ENCODE measurements around the gene SWAP70.

SWAP70 gene

DNA sequence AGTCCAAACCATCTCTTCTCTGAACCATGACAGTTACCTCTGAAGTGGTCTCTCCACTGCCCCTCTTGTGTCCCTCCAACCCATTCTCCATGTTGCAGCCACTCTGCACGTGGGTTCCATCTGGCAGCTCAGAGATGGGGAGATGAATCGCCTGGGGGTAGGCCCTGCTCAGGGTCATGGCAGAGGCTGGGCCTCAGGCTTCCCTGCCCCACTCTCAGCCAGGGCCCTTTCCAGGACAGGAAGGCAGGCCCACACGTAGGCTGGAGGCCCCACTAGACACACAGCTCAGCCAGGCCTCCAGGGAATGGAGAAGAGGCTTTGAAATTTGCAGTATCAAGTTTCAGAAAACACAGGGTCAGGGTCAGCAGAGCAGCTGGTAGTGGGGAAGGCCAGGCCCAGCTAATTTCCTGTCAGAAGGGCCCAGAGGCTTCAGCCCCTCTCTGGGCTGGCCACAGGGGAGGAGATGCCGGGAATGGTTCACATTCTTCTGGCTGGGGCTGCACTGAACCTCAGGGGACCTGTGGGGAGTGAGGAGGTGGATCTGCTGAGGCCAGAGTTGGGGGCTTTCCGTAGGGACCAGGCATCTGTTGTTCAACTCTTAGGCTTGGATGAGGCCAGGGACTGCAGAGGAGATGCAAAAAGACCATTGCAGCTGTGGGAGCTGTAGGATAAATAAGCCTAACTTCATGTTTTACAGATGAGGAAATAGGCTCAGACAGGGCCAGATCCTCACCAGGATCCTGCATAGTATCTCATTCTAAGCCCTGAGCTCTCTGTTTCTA is 101.6 kb downstream of the SWAP70 start:
- H3K27ac ChIP-seq (ENCODE audit: low read length): peak overlapping the region; percentile 43
- H3K9me3 ChIP-seq (ENCODE audit: control insufficient read depth in 1 of 2, low read length in 2 of 2): no peaks in the 10 kb centered on the region
- peaks cover 4 to 13% of the 10 kb centered on the region in 2 donors for H3K4me1 ChIP-seq (ENCODE audit: control insufficient read depth in 1 of 2, insufficient read depth in 2 of 2, low read length in 2 of 2)
- H3K27me3 ChIP-seq (ENCODE audit: low read depth, low read length): no peaks in the 10 kb centered on the region
- no peaks in the 10 kb centered on the region for H3K36me3 ChIP-seq (ENCODE audit: control insufficient read depth in 1 of 2, insufficient read depth in 2 of 2, low read length in 2 of 2)
- H3K4me3 ChIP-seq (ENCODE audit: low read depth in 1 of 2, low read length in 2 of 2): no peak overlapping the region

DNA sequence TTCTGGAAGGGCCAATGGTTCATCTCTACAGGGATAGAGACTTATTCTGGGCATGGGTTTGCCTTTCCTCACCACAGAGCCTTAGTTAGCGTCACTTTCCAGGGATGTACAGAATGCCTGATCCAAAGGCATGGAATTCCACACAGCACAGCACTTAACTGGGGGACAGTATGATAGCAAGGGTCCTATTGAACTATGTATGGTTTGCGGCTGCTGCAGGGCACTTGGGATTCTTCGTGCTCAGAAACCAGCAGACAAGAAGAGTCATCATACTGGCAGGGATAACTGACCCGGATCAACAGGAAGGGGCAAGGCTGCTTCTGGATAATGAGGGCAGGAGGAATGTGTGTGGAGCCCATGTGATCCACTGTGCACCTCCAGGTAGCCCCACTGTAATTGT is 105.7 kb downstream of the SWAP70 start:
- Histone ChIP-seq H3K9me3 (ENCODE audit: control insufficient read depth in 1 of 2, low read length in 2 of 2) (no peaks in the 10 kb centered on the region), H3K4me3 (ENCODE audit: low read depth in 1 of 2, low read length in 2 of 2) (no peak overlapping the region), H3K27ac (ENCODE audit: low read length) (no peak overlapping the region), H3K27me3 (ENCODE audit: low read depth, low read length) (no peaks in the 10 kb centered on the region), H3K36me3 (ENCODE audit: control insufficient read depth in 1 of 2, insufficient read depth in 2 of 2, low read length in 2 of 2) (no peaks in the 10 kb centered on the region), H3K4me1 (ENCODE audit: control insufficient read depth in 1 of 2, insufficient read depth in 2 of 2, low read length in 2 of 2) (peaks cover 4 to 9% of the 10 kb centered on the region in 2 donors)

- H3K4me1 ChIP-seq (ENCODE audit: control insufficient read depth in 1 of 2, insufficient read depth in 2 of 2, low read length in 2 of 2): peaks cover 0 to 10% of the 10 kb centered on the region in 2 donors
- no peaks in the 10 kb centered on the region for H3K27me3 ChIP-seq (ENCODE audit: low read depth, low read length)
- no peak overlapping the region for H3K4me3 ChIP-seq (ENCODE audit: low read depth in 1 of 2, low read length in 2 of 2)
- H3K27ac ChIP-seq (ENCODE audit: low read length): no peak overlapping the region
- no peaks in the 10 kb centered on the region for H3K9me3 ChIP-seq (ENCODE audit: control insufficient read depth in 1 of 2, low read length in 2 of 2)
- H3K36me3 ChIP-seq (ENCODE audit: control insufficient read depth in 1 of 2, insufficient read depth in 2 of 2, low read length in 2 of 2): no peaks in the 10 kb centered on the region
These were observed 107.2 kb downstream of the SWAP70 start for GRCh38 chr11:9771071-9771511.

- Histone ChIP-seq H3K9me3 (ENCODE audit: control insufficient read depth in 1 of 2, low read length in 2 of 2) (no peaks in the 10 kb centered on the region), H3K27me3 (ENCODE audit: low read depth, low read length) (no peaks in the 10 kb centered on the region), H3K4me3 (ENCODE audit: low read depth in 1 of 2, low read length in 2 of 2) (no peak overlapping the region), H3K27ac (ENCODE audit: low read length) (no peak overlapping the region), H3K36me3 (ENCODE audit: control insufficient read depth in 1 of 2, insufficient read depth in 2 of 2, low read length in 2 of 2) (no peaks in the 10 kb centered on the region), H3K4me1 (ENCODE audit: control insufficient read depth in 1 of 2, insufficient read depth in 2 of 2, low read length in 2 of 2) (peaks cover 0 to 10% of the 10 kb centered on the region in 2 donors)
These were observed 108.3 kb downstream of the SWAP70 start for GRCh38 chr11:9772218-9772617.

DNA sequence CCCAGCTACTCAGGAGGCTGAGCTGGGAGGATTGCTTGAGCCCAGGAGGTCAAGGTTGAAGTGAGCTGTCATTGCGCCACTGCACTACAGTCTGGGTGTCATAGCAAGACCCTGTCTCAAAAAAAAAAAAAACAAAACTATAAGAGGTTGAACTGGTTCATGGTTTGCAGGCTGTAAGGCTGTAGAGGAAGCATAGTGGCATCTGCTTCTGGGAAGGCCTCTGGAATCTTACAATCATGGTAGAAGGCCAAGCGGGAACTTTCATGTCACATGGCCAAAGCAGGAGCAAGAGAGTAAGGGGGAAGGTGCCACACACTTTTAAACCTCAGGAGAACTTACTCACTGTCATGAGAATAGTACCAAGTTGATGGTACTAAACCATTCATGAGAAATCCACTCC is 109.6 kb downstream of the SWAP70 start:
- no peak overlapping the region for H3K4me3 ChIP-seq (ENCODE audit: low read depth in 1 of 2, low read length in 2 of 2)

DNA sequence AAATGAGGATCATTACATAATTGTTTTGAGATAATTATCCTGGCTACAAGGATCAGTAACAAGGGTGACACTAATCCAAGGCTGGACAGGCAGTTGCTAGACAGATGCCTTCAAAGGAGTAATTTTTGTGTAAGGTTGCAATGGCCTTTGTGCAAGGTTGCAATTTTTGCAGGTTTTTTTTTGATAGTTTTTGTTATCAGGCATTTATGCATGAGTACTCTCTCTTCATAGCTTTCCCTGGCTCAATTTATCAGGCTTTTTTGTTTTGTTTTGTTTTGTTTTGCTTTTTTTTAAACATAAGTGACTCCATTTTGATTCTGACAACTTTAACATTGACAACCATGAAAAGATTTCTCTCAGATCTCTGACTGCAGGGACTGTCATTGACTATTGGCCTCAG is 110.2 kb downstream of the SWAP70 start:
- Histone ChIP-seq H3K9me3 (ENCODE audit: control insufficient read depth in 1 of 2, low read length in 2 of 2) (no peaks in the 10 kb centered on the region), H3K4me1 (ENCODE audit: control insufficient read depth in 1 of 2, insufficient read depth in 2 of 2, low read length in 2 of 2) (peaks cover 0 to 10% of the 10 kb centered on the region in 2 donors), H3K27me3 (ENCODE audit: low read depth, low read length) (no peaks in the 10 kb centered on the region), H3K36me3 (ENCODE audit: control insufficient read depth in 1 of 2, insufficient read depth in 2 of 2, low read length in 2 of 2) (peaks cover 0 to 11% of the 10 kb centered on the region in 2 donors), H3K27ac (ENCODE audit: low read length) (no peak overlapping the region), H3K4me3 (ENCODE audit: low read depth in 1 of 2, low read length in 2 of 2) (no peak overlapping the region)

More for the DNA sequence above, 109.6 kb downstream of the SWAP70 start:
- Histone ChIP-seq H3K9me3 (ENCODE audit: control insufficient read depth in 1 of 2, low read length in 2 of 2) (no peaks in the 10 kb centered on the region), H3K27me3 (ENCODE audit: low read depth, low read length) (no peaks in the 10 kb centered on the region), H3K36me3 (ENCODE audit: control insufficient read depth in 1 of 2, insufficient read depth in 2 of 2, low read length in 2 of 2) (peaks cover 0 to 11% of the 10 kb centered on the region in 2 donors), H3K27ac (ENCODE audit: low read length) (no peak overlapping the region), H3K4me1 (ENCODE audit: control insufficient read depth in 1 of 2, insufficient read depth in 2 of 2, low read length in 2 of 2) (peaks cover 0 to 10% of the 10 kb centered on the region in 2 donors)

DNA sequence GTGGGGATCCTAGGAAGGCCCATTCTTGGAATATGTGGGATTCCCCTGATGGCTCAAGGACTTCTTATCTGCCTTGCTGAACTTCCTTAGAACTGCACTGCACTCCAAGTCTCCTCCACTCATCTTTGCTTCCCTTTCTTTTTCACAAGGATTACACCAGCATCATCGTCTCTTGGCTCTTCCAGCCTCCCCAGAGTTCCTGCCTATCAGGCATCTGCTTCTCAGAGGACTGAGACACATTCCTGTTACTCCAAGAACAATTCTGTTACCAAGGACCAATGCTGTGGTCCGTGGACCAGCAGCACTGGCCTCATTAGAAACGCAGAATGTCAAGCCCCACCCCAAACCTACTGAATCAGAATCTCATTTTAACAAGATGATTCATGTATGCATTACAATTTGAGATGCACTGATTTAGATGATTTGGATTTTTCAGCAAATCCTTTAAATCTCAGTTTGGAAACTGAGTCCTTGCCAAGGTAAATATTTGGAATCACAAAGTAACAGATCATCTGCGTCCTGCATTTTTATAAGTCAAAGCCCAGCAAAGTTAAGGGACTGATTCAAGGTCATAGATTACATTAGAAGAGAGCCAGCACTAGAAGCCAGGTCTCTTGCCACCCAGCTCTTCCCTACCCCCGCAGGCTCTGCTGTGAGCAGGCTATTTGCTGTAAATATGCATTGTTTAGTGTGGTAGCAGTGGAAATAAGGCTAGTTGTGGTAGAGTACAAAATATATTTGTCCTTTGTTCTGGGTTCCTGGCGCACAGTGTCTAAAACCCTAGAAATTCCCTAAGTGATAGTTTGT is 110.9 kb downstream of the SWAP70 start:
- H3K9me3 ChIP-seq (ENCODE audit: control insufficient read depth in 1 of 2, low read length in 2 of 2): no peaks in the 10 kb centered on the region
- H3K27ac ChIP-seq (ENCODE audit: low read length): no peak overlapping the region
- no peak overlapping the region for H3K4me3 ChIP-seq (ENCODE audit: low read depth in 1 of 2, low read length in 2 of 2)
- peaks cover 0 to 10% of the 10 kb centered on the region in 2 donors for H3K4me1 ChIP-seq (ENCODE audit: control insufficient read depth in 1 of 2, insufficient read depth in 2 of 2, low read length in 2 of 2)
- H3K36me3 ChIP-seq (ENCODE audit: control insufficient read depth in 1 of 2, insufficient read depth in 2 of 2, low read length in 2 of 2): peaks cover 0 to 17% of the 10 kb centered on the region in 2 donors
- no peaks in the 10 kb centered on the region for H3K27me3 ChIP-seq (ENCODE audit: low read depth, low read length)

DNA sequence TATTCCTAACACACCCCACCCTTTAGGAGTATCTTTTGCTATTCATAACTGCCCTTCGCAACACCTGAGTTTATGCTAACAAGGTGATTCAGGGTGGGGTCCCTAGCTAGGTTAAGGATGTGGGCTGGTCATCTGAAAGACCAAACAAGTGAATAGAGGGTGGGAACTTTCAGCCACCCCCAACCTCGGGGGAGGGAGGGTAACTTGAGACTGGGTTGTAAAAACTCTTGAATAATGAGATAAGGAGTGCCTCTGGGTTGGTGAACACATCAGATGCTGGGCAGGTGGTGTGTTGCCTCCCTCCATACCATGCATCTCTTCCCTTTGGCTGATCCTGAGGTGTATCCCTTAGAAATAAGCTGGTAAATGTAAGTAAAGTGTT is 111.5 kb downstream of the SWAP70 start:
- Histone ChIP-seq H3K27ac (ENCODE audit: low read length) (no peak overlapping the region), H3K9me3 (ENCODE audit: control insufficient read depth in 1 of 2, low read length in 2 of 2) (no peaks in the 10 kb centered on the region), H3K4me1 (ENCODE audit: control insufficient read depth in 1 of 2, insufficient read depth in 2 of 2, low read length in 2 of 2) (peaks cover 0 to 10% of the 10 kb centered on the region in 2 donors), H3K36me3 (ENCODE audit: control insufficient read depth in 1 of 2, insufficient read depth in 2 of 2, low read length in 2 of 2) (peaks cover 0 to 23% of the 10 kb centered on the region in 2 donors), H3K27me3 (ENCODE audit: low read depth, low read length) (no peaks in the 10 kb centered on the region), H3K4me3 (ENCODE audit: low read depth in 1 of 2, low read length in 2 of 2) (no peak overlapping the region)

DNA sequence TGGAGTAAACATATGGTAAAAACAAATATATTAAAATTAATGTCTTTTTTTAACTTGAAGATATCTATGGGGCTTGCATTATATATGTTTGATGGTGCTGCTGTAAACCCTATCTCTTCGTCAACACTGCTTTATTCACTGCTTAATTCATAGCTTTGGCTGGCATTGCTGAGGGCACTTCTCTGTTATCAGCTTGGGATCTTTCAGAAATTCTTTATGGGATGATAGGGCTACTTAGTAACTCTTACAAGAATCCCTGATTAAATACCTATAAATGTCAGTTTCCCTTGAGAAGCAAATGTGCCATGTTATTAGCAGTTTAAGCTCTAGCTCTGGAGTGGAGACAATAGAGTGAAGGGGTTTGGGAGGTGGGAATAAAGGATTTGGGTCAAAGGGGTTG is 112.3 kb downstream of the SWAP70 start:
- Histone ChIP-seq H3K27ac (ENCODE audit: low read length) (no peak overlapping the region), H3K4me1 (ENCODE audit: control insufficient read depth in 1 of 2, insufficient read depth in 2 of 2, low read length in 2 of 2) (peaks cover 0 to 10% of the 10 kb centered on the region in 2 donors), H3K4me3 (ENCODE audit: low read depth in 1 of 2, low read length in 2 of 2) (no peak overlapping the region), H3K27me3 (ENCODE audit: low read depth, low read length) (no peaks in the 10 kb centered on the region), H3K9me3 (ENCODE audit: control insufficient read depth in 1 of 2, low read length in 2 of 2) (no peaks in the 10 kb centered on the region), H3K36me3 (ENCODE audit: control insufficient read depth in 1 of 2, insufficient read depth in 2 of 2, low read length in 2 of 2) (peaks cover 5 to 31% of the 10 kb centered on the region in 2 donors)

DNA sequence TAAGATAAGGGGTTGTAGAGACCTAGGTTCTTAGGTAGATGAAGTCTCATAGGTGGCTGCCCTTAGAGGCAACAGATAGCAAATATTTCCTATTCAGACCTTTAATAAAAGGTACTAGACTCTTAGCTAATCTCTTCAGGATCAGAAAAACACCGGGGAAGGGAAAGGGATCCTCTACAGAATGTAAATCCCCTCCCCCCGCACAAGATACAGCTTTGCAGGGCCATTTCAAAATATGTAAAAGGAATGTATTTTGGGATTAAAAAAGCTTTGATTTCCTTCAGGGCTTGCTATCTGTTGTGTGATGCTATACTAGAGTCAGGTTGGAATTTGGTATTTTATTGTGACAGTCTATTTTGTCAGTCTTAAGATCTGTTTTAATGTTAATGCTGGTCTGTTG is 113.2 kb downstream of the SWAP70 start:
- H3K27me3 ChIP-seq (ENCODE audit: low read depth, low read length): no peaks in the 10 kb centered on the region
- H3K4me3 ChIP-seq (ENCODE audit: low read depth in 1 of 2, low read length in 2 of 2): no peak overlapping the region
- H3K4me1 ChIP-seq (ENCODE audit: control insufficient read depth in 1 of 2, insufficient read depth in 2 of 2, low read length in 2 of 2): peaks cover 0 to 10% of the 10 kb centered on the region in 2 donors
- H3K36me3 ChIP-seq (ENCODE audit: control insufficient read depth in 1 of 2, insufficient read depth in 2 of 2, low read length in 2 of 2): peaks cover 10 to 36% of the 10 kb centered on the region in 2 donors
- no peak overlapping the region for H3K27ac ChIP-seq (ENCODE audit: low read length)
- H3K9me3 ChIP-seq (ENCODE audit: control insufficient read depth in 1 of 2, low read length in 2 of 2): no peaks in the 10 kb centered on the region

- H3K4me3 ChIP-seq (ENCODE audit: low read depth in 1 of 2, low read length in 2 of 2): no peak overlapping the region
- peaks cover 10 to 36% of the 10 kb centered on the region in 2 donors for H3K36me3 ChIP-seq (ENCODE audit: control insufficient read depth in 1 of 2, insufficient read depth in 2 of 2, low read length in 2 of 2)
- peaks cover 0 to 10% of the 10 kb centered on the region in 2 donors for H3K4me1 ChIP-seq (ENCODE audit: control insufficient read depth in 1 of 2, insufficient read depth in 2 of 2, low read length in 2 of 2)
- H3K27me3 ChIP-seq (ENCODE audit: low read depth, low read length): no peaks in the 10 kb centered on the region
- H3K9me3 ChIP-seq (ENCODE audit: control insufficient read depth in 1 of 2, low read length in 2 of 2): no peaks in the 10 kb centered on the region
- H3K27ac ChIP-seq (ENCODE audit: low read length): no peak overlapping the region
These were observed 113.6 kb downstream of the SWAP70 start for GRCh38 chr11:9777525-9777924.

All from muscle layer of duodenum (tissue), 2 donors.